Measurements from ENCODE around the gene N4BP2L2. TPM values are rescaled to one million over a fixed set of nuclear protein-coding genes. Genes with fewer than 3 reads are reported as not detected.

Gene N4BP2L2
- total and polyA plus RNA-seq, 4 donors: 14.9 to 116 (median 76.7) TPM

DNA sequence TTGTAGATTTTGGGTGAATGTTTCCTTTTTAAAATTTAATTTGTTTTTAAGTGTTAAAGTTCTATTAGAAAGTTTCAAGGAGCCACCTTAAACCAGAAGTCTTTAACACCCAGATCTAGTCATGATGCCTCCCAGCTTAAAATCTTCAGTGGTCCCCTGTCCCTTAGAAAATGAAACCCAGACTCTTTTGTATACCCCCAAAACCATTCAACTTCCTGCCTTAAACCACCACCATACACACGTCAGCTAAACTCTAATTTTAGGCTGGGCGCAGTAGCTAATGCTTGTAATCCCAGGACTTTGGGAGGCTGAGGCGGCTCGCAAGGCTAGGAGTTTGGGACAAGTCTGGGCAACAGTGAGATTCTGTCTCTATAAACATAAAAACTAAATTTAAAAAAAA is 148.5 kb downstream of the N4BP2L2 start:
- Histone ChIP-seq H3K27me3 (ENCODE audit: control insufficient read depth in 4 of 4, insufficient read depth in 4 of 4, low read length in 3 of 4) (no peaks in the 10 kb centered on the region), H3K27ac (ENCODE audit: low read depth in 1 of 2, low read length in 2 of 2) (no peak overlapping the region), H3K4me3 (ENCODE audit: low read depth in 1 of 3, low read length in 3 of 3) (no peak overlapping the region), H3K9ac (ENCODE audit: low read depth in 1 of 2, low read length in 2 of 2) (no peak overlapping the region), H3K9me3 (ENCODE audit: control insufficient read depth in 4 of 4, low read length in 3 of 4) (no peaks in the 10 kb centered on the region), H3K36me3 (ENCODE audit: control insufficient read depth in 4 of 4, insufficient read depth in 3 of 4, low read depth in 1 of 4, low read length in 3 of 4) (no peaks in the 10 kb centered on the region), H3K4me1 (ENCODE audit: control insufficient read depth in 4 of 4, insufficient read depth in 4 of 4, low read length in 3 of 4) (no peaks in the 10 kb centered on the region)
- DNase-seq (ENCODE audit: low spot score): no peak
- TF ChIP-seq NR2F2 (IDR thresholded peaks at IDR 0.05) (no peak), TAF1 (conservative IDR thresholded peaks at IDR 0.05) (no peak), JUND (IDR thresholded peaks at IDR 0.05) (no peak), YY1 (IDR thresholded peaks at IDR 0.05) (no peak), SP1 (IDR thresholded peaks at IDR 0.05) (no peak), EGR1 (IDR thresholded peaks at IDR 0.05; ENCODE audit: low read depth in 2 of 2) (no peak), GABPA (IDR thresholded peaks at IDR 0.05 in 1 of 2, conservative IDR thresholded peaks at IDR 0.05 in 1 of 2) (no peak), FOXA2 (IDR thresholded peaks at IDR 0.05) (no peak)
- TF ChIP-seq, protein P1, sequence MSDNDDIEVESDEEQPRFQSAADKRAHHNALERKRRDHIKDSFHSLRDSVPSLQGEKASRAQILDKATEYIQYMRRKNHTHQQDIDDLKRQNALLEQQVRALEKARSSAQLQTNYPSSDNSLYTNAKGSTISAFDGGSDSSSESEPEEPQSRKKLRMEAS (IDR thresholded peaks at IDR 0.05): no peak
- TF ChIP-seq, protein P2, sequence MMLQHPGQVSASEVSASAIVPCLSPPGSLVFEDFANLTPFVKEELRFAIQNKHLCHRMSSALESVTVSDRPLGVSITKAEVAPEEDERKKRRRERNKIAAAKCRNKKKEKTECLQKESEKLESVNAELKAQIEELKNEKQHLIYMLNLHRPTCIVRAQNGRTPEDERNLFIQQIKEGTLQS (IDR thresholded peaks at IDR 0.05): no peak
- TF ChIP-seq, protein P3, sequence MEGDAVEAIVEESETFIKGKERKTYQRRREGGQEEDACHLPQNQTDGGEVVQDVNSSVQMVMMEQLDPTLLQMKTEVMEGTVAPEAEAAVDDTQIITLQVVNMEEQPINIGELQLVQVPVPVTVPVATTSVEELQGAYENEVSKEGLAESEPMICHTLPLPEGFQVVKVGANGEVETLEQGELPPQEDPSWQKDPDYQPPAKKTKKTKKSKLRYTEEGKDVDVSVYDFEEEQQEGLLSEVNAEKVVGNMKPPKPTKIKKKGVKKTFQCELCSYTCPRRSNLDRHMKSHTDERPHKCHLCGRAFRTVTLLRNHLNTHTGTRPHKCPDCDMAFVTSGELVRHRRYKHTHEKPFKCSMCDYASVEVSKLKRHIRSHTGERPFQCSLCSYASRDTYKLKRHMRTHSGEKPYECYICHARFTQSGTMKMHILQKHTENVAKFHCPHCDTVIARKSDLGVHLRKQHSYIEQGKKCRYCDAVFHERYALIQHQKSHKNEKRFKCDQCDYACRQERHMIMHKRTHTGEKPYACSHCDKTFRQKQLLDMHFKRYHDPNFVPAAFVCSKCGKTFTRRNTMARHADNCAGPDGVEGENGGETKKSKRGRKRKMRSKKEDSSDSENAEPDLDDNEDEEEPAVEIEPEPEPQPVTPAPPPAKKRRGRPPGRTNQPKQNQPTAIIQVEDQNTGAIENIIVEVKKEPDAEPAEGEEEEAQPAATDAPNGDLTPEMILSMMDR (IDR thresholded peaks at IDR 0.05; ENCODE audit: low read depth, low read length, missing input control): no peak
- TF ChIP-seq, protein P4, sequence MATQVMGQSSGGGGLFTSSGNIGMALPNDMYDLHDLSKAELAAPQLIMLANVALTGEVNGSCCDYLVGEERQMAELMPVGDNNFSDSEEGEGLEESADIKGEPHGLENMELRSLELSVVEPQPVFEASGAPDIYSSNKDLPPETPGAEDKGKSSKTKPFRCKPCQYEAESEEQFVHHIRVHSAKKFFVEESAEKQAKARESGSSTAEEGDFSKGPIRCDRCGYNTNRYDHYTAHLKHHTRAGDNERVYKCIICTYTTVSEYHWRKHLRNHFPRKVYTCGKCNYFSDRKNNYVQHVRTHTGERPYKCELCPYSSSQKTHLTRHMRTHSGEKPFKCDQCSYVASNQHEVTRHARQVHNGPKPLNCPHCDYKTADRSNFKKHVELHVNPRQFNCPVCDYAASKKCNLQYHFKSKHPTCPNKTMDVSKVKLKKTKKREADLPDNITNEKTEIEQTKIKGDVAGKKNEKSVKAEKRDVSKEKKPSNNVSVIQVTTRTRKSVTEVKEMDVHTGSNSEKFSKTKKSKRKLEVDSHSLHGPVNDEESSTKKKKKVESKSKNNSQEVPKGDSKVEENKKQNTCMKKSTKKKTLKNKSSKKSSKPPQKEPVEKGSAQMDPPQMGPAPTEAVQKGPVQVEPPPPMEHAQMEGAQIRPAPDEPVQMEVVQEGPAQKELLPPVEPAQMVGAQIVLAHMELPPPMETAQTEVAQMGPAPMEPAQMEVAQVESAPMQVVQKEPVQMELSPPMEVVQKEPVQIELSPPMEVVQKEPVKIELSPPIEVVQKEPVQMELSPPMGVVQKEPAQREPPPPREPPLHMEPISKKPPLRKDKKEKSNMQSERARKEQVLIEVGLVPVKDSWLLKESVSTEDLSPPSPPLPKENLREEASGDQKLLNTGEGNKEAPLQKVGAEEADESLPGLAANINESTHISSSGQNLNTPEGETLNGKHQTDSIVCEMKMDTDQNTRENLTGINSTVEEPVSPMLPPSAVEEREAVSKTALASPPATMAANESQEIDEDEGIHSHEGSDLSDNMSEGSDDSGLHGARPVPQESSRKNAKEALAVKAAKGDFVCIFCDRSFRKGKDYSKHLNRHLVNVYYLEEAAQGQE (IDR thresholded peaks at IDR 0.05): no peak
- 88% methylated on average over 4 of the region's 4 CpGs for WGBS

DNA sequence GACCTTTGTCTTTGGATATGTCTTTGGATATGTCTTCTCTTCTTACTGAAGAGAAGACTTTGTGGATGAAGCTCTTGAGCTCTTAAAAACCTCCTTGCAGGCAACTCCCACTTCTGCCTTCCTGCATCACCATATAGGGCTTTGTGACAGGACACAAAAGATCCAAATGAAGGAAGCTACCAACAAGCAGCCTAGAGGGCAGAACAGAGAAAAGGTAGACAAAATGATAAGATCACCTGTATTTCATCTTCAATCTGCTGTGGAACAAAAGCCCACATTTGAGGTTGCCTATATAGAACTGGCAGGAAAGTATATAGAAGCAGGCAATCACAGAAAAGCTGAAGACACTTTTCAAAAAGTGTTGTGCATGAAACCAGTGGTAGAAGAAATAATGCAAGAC is 153.2 kb downstream of the N4BP2L2 start:
- Histone ChIP-seq H3K4me1 (ENCODE audit: control insufficient read depth in 4 of 4, insufficient read depth in 4 of 4, low read length in 3 of 4) (no peaks in the 10 kb centered on the region), H3K9ac (ENCODE audit: low read depth in 1 of 2, low read length in 2 of 2) (no peak overlapping the region), H3K27ac (ENCODE audit: low read depth in 1 of 2, low read length in 2 of 2) (no peak overlapping the region), H3K27me3 (ENCODE audit: control insufficient read depth in 4 of 4, insufficient read depth in 4 of 4, low read length in 3 of 4) (no peaks in the 10 kb centered on the region), H3K4me3 (ENCODE audit: low read depth in 1 of 3, low read length in 3 of 3) (no peak overlapping the region), H3K9me3 (ENCODE audit: control insufficient read depth in 4 of 4, low read length in 3 of 4) (no peaks in the 10 kb centered on the region), H3K36me3 (ENCODE audit: control insufficient read depth in 4 of 4, insufficient read depth in 3 of 4, low read depth in 1 of 4, low read length in 3 of 4) (no peaks in the 10 kb centered on the region)
- DNase-seq (ENCODE audit: low spot score): no peak
- TF ChIP-seq GABPA (IDR thresholded peaks at IDR 0.05 in 1 of 2, conservative IDR thresholded peaks at IDR 0.05 in 1 of 2): no peak
- TF ChIP-seq, protein P3 (IDR thresholded peaks at IDR 0.05; ENCODE audit: low read depth, low read length, missing input control): no peak
- no peak for TF ChIP-seq FOXA1 (IDR thresholded peaks at IDR 0.05)
- no peak for TF ChIP-seq SP1 (IDR thresholded peaks at IDR 0.05)
- TF ChIP-seq, protein P5, sequence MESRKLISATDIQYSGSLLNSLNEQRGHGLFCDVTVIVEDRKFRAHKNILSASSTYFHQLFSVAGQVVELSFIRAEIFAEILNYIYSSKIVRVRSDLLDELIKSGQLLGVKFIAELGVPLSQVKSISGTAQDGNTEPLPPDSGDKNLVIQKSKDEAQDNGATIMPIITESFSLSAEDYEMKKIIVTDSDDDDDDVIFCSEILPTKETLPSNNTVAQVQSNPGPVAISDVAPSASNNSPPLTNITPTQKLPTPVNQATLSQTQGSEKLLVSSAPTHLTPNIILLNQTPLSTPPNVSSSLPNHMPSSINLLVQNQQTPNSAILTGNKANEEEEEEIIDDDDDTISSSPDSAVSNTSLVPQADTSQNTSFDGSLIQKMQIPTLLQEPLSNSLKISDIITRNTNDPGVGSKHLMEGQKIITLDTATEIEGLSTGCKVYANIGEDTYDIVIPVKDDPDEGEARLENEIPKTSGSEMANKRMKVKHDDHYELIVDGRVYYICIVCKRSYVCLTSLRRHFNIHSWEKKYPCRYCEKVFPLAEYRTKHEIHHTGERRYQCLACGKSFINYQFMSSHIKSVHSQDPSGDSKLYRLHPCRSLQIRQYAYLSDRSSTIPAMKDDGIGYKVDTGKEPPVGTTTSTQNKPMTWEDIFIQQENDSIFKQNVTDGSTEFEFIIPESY (IDR thresholded peaks at IDR 0.05): no peak
- TF ChIP-seq, protein P4 (IDR thresholded peaks at IDR 0.05): no peak
- TF ChIP-seq YY1 (IDR thresholded peaks at IDR 0.05): no peak
- no peak for TF ChIP-seq JUND (IDR thresholded peaks at IDR 0.05)
- no peak for TF ChIP-seq HNF4G (IDR thresholded peaks at IDR 0.05)
- no peak for TF ChIP-seq EGR1 (IDR thresholded peaks at IDR 0.05; ENCODE audit: low read depth in 2 of 2)
- TF ChIP-seq, protein P2 (IDR thresholded peaks at IDR 0.05): no peak
- TF ChIP-seq FOXA2 (IDR thresholded peaks at IDR 0.05): no peak
- TF ChIP-seq, protein P1 (IDR thresholded peaks at IDR 0.05): no peak
- no peak for TF ChIP-seq TAF1 (conservative IDR thresholded peaks at IDR 0.05)
- no peak for TF ChIP-seq HNF4A (conservative IDR thresholded peaks at IDR 0.05)

All from liver (tissue), 9 donors.